Liver (tissue), 3 donors: Measurements from ENCODE around the gene PLEKHA8.

Experiments
- ATF3 ChIP-seq: IDR thresholded peaks from 2 replicates; pipeline ENCODE4 v1.6.1; 2016; ENCODE audit warnings: antibody characterized with exemption
- CTCF ChIP-seq: fragments of 150-350 bp; IDR thresholded peaks from 2 replicates; pipeline ENCODE4 v1.5.1; 2017; ENCODE audit warnings: improper control_type of control experiment, low read depth, low read length; ENCODE audit not compliant: missing input control
- FOXA2 ChIP-seq: IDR thresholded peaks from 2 replicates; pipeline ENCODE4 v1.6.1; 2016; ENCODE audit warnings: antibody characterized with exemption
- GABPA ChIP-seq, 2 donors: IDR thresholded peaks in 1 of 2; conservative IDR thresholded peaks in 1 of 2; 2 replicates each; pipeline ENCODE4 v1.6.1; 2016; ENCODE audit warnings: antibody characterized with exemption in 2 of 2, mild to moderate bottlenecking in 1 of 2, moderate library complexity in 1 of 2
- HNF4A ChIP-seq, 2 donors: conservative IDR thresholded peaks; 2 replicates each; pipeline ENCODE4 v1.6.1; 2016; ENCODE audit warnings: antibody characterized with exemption in 2 of 2, mild to moderate bottlenecking in 2 of 2
- JUND ChIP-seq, 2 donors: IDR thresholded peaks; 2 replicates each; pipeline ENCODE4 v1.6.1; 2016; ENCODE audit warnings: antibody characterized with exemption in 2 of 2
- MAX ChIP-seq: IDR thresholded peaks from 2 replicates; pipeline ENCODE4 v1.6.1; 2016; ENCODE audit warnings: antibody characterized with exemption
- NR2F2 ChIP-seq: IDR thresholded peaks from 2 replicates; pipeline ENCODE4 v1.6.1; 2016; ENCODE audit warnings: antibody characterized with exemption
- RAD21 ChIP-seq, 2 donors: IDR thresholded peaks; 2 replicates each; pipeline ENCODE4 v1.6.1; 2016; ENCODE audit warnings: antibody characterized with exemption in 2 of 2, mild to moderate bottlenecking in 2 of 2
- REST ChIP-seq: IDR thresholded peaks from 2 replicates; pipeline ENCODE4 v1.6.1; 2016; ENCODE audit warnings: antibody characterized with exemption, mild to moderate bottlenecking
- RXRA ChIP-seq, 2 donors: IDR thresholded peaks; 2 replicates each; pipeline ENCODE4 v1.6.1; 2017 to 2018; ENCODE audit warnings: antibody characterized with exemption in 2 of 2, mild to moderate bottlenecking in 1 of 2
- TAF1 ChIP-seq: conservative IDR thresholded peaks from 2 replicates; pipeline ENCODE4 v1.6.1; 2016; ENCODE audit warnings: antibody characterized with exemption, mild to moderate bottlenecking
- ZBTB33 ChIP-seq: IDR thresholded peaks from 2 replicates; pipeline ENCODE4 v1.6.1; 2016; ENCODE audit warnings: antibody characterized with exemption
- donor health status: healthy.
- donor health status: healthy.

GRCh38 chr7:30136743-30137485 lies 108.7 kb downstream of the PLEKHA8 start:
- TF ChIP-seq CTCF, result no peak
- no peak for TF ChIP-seq REST
- TF ChIP-seq RAD21 (IDR thresholded peaks at IDR 0.05), result no peak
- TF ChIP-seq NR2F2, result no peak
- no peak for TF ChIP-seq GABPA (IDR thresholded peaks at IDR 0.05 in 1 of 2, conservative IDR thresholded peaks at IDR 0.05 in 1 of 2)
- TF ChIP-seq TAF1, result no peak
- TF ChIP-seq RXRA (IDR thresholded peaks at IDR 0.05), result no peak
- no peak for TF ChIP-seq HNF4A (conservative IDR thresholded peaks at IDR 0.05)
- TF ChIP-seq JUND (IDR thresholded peaks at IDR 0.05), result no peak
- TF ChIP-seq ATF3, result no peak
- TF ChIP-seq MAX, result no peak
- TF ChIP-seq FOXA2, result no peak
- no peak for TF ChIP-seq ZBTB33
